Measurements from ENCODE around the gene RCAN1.
A peak's percentile ranks its signal among the peaks of the same experiment; 100 is the strongest.

DNA sequence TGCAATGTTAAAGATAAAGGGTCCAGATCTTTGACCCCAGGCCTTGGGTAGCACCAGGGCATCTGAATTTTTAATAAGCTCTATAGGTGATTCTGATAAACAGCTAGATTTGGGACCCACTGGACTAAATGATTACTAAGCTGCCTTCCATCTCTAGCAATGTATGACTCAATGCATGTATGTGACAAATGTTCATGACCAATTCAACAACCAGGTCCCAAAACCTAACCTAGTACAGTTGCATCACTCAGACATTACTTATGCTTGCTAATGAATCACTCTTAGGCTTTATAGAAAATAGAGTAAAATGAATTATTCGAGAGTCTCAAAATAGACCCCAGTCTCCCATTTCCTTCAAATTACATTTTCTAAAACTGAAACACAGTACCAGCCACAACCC, 35.5 kb downstream of the RCAN1 start:
- TF ChIP-seq, protein P1, sequence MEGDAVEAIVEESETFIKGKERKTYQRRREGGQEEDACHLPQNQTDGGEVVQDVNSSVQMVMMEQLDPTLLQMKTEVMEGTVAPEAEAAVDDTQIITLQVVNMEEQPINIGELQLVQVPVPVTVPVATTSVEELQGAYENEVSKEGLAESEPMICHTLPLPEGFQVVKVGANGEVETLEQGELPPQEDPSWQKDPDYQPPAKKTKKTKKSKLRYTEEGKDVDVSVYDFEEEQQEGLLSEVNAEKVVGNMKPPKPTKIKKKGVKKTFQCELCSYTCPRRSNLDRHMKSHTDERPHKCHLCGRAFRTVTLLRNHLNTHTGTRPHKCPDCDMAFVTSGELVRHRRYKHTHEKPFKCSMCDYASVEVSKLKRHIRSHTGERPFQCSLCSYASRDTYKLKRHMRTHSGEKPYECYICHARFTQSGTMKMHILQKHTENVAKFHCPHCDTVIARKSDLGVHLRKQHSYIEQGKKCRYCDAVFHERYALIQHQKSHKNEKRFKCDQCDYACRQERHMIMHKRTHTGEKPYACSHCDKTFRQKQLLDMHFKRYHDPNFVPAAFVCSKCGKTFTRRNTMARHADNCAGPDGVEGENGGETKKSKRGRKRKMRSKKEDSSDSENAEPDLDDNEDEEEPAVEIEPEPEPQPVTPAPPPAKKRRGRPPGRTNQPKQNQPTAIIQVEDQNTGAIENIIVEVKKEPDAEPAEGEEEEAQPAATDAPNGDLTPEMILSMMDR (conservative IDR thresholded peaks at IDR 0.05; ENCODE audit: low read depth, low read length), result no peak
- TF ChIP-seq RAD21 (IDR thresholded peaks at IDR 0.05; ENCODE audit: low read length), result no peak
- no peak for TF ChIP-seq CHD1 (IDR thresholded peaks at IDR 0.05; ENCODE audit: low read depth, low read length)
- TF ChIP-seq POLR2A (IDR thresholded peaks at IDR 0.05; ENCODE audit: low read depth, low read length), result no peak
- TF ChIP-seq MAZ (IDR thresholded peaks at IDR 0.05; ENCODE audit: borderline replicate concordance, low read depth, low read length), result no peak
- no peak for TF ChIP-seq MXI1 (IDR thresholded peaks at IDR 0.05; ENCODE audit: borderline replicate concordance, low read depth, low read length)
- TF ChIP-seq, protein P2, sequence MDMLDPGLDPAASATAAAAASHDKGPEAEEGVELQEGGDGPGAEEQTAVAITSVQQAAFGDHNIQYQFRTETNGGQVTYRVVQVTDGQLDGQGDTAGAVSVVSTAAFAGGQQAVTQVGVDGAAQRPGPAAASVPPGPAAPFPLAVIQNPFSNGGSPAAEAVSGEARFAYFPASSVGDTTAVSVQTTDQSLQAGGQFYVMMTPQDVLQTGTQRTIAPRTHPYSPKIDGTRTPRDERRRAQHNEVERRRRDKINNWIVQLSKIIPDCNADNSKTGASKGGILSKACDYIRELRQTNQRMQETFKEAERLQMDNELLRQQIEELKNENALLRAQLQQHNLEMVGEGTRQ (IDR thresholded peaks at IDR 0.05; ENCODE audit: low read depth, low read length), result no peak
- TF ChIP-seq NFE2L2 (IDR thresholded peaks at IDR 0.05; ENCODE audit: low read depth, low read length), result no peak
- TF ChIP-seq, protein P3, sequence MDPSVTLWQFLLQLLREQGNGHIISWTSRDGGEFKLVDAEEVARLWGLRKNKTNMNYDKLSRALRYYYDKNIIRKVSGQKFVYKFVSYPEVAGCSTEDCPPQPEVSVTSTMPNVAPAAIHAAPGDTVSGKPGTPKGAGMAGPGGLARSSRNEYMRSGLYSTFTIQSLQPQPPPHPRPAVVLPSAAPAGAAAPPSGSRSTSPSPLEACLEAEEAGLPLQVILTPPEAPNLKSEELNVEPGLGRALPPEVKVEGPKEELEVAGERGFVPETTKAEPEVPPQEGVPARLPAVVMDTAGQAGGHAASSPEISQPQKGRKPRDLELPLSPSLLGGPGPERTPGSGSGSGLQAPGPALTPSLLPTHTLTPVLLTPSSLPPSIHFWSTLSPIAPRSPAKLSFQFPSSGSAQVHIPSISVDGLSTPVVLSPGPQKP (IDR thresholded peaks at IDR 0.05; ENCODE audit: borderline replicate concordance, low read depth, low read length), result no peak
- no peak for TF ChIP-seq MAFK (IDR thresholded peaks at IDR 0.05; ENCODE audit: low read depth, low read length)
- TF ChIP-seq CEBPB (IDR thresholded peaks at IDR 0.05; ENCODE audit: low read depth, low read length), result peak; percentile 95

All from IMR-90 (cell line).